Right lobe of liver (tissue), 6 donors: ENCODE measurements around the gene OR52W1. TPM values are rescaled to one million over a fixed set of nuclear protein-coding genes. Genes with fewer than 3 reads are reported as not detected.
A peak's percentile ranks its signal among the peaks of the same experiment; 100 is the strongest.

ENCODE experiments used
- ATAC-seq, 4 donors: fragments of 200-7000 bp; cut with Tn5 transposase; one replicate each; pipeline ENCODE4 v1.9.1; 2020; ENCODE audit warnings: mild to moderate bottlenecking in 4 of 4, moderate library complexity in 4 of 4
- DNase-seq, 3 donors: peaks; one replicate each; pipeline ENCODE4 v3.0.0-alpha.2; 2020
- H3K27ac ChIP-seq, 3 donors: fragments of 200-600 bp; one replicate each; pipeline ENCODE4 v1.8.0; 2022
- H3K27me3 ChIP-seq, 2 donors: fragments of 200-600 bp; one replicate each; pipeline ENCODE4 v1.8.0; 2022
- H3K36me3 ChIP-seq, 4 donors: fragments of 200-600 bp; sonication (generic) in 1 of 4; one replicate each; pipeline versions ENCODE4 v1.5.1 to v1.8.0; 2017 to 2022; ENCODE audit warnings: control low read depth in 1 of 4
- H3K4me1 ChIP-seq, 4 donors: fragments of 200-600 bp; sonication (generic) in 1 of 4; one replicate each; pipeline versions ENCODE4 v1.5.1 to v1.8.0; 2017 to 2022; ENCODE audit warnings: control low read depth in 1 of 4
- H3K4me3 ChIP-seq, 3 donors: fragments of 200-600 bp; one replicate each; pipeline ENCODE4 v1.8.0; 2022
- H3K9me3 ChIP-seq, 4 donors: fragments of 200-600 bp; sonication (generic) in 1 of 4; one replicate each; pipeline versions ENCODE4 v1.5.1 to v1.8.0; 2017 to 2022; ENCODE audit warnings: control low read depth in 1 of 4
- CTCF ChIP-seq, 4 donors: fragments of 200-600 bp in 3 of 4; fragments of 450-650 bp in 1 of 4; IDR thresholded peaks; one replicate each; pipeline versions ENCODE4 v1.5.1 to v1.8.0; 2016 to 2022; ENCODE audit warnings: antibody characterized with exemption in 4 of 4, mild to moderate bottlenecking in 2 of 4
- POLR2A ChIP-seq: fragments of 450-650 bp; IDR thresholded peaks from one replicate; pipeline ENCODE4 v1.6.1; 2017; ENCODE audit warnings: antibody characterized with exemption, mild to moderate bottlenecking
- WGBS: methylation state at CpG from one replicate; pipeline ENCODE4 v1.1.6; 2018; ENCODE audit warnings: low coverage, low lambda C conversion rate; ENCODE audit not compliant: insufficient coverage; ENCODE audit errors: missing lambda C conversion rate; 5-methylcytosine and 5-hydroxymethylcytosine counted together
- intact Hi-C, 2 donors: fragments of 100-400 bp; cut with DNase I; formaldehyde crosslinking; loops; one replicate each; pipeline versions ENCODE4 v1.11.2 to v1.14.1; 2022
- total RNA-seq, 6 experiments: library from RNA; depleted of rRNA in 2 of 6; stranded (reverse); fragments of >200 nt in 2 of 6; fragmentation: NEBNext Ultra II Directional in 3 of 6; extraction: Animal tissue kit (Norgen Biotek cat#: 25700) in 3 of 6; gene quantifications; one replicate each; pipeline versions ENCODE4 v1.1.0 to v1.2.4, GENCODE V29; 2016 to 2023
- donor health status: DM: no; HTN: yes; CAD: no.
- donor health status: DM: no; HTN: no; CAD: no.
- donor health status: DM: no; HTN: no; CAD: no.
- donor health status: DM: no; HTN: yes; CAD: no.
- donor health status: DM: no; HTN: yes; CAD: no.

OR52W1 gene
- total RNA-seq, 6 experiments from 2014 or later = not detected

GRCh38 chr11:6170226-6170625 is 28.8 kb upstream of the OR52W1 start, which contains the start of gene OR52B2:
Gene OR52B2, minus strand, starts transcription at chr11:6170326. Its CDS starts 0 bp downstream, at chr11:6170326.
- TF ChIP-seq CTCF (IDR thresholded peaks at IDR 0.05) (no peak), POLR2A (no peak)

GRCh38 chr11:6175440-6175839 is 23.6 kb upstream of the OR52W1 start:
- DNase-seq (no peak), ATAC-seq (no peak)
- intact Hi-C loops = no loop called here
- H3K27me3 ChIP-seq = no peaks in the 10 kb centered on the region
- H3K9me3 ChIP-seq = no peaks in the 10 kb centered on the region
- no peak overlapping the region for H3K27ac ChIP-seq
- no peaks in the 10 kb centered on the region for H3K36me3 ChIP-seq
- no peak for TF ChIP-seq CTCF (IDR thresholded peaks at IDR 0.05)
- no peak for TF ChIP-seq POLR2A
- WGBS = 71% methylated on average over 2 of the region's 2 CpGs
- H3K4me1 ChIP-seq = no peaks in the 10 kb centered on the region
- no peak overlapping the region for H3K4me3 ChIP-seq

More at GRCh38 chr11:6170226-6170625, 28.8 kb upstream of the OR52W1 start, which contains the start of gene OR52B2:
- H3K27ac ChIP-seq = no peak within 1 kb of the TSS
- ATAC-seq (no peak), DNase-seq (no peak)
- WGBS = no CpG with 5 or more reads among the region's 1 CpG
- H3K27me3 ChIP-seq = no peaks in the 10 kb centered on the region
- H3K9me3 ChIP-seq = no peaks in the 10 kb centered on the region
- H3K4me1 ChIP-seq = no peaks in the 10 kb centered on the region
- no peaks in the 10 kb centered on the region for H3K36me3 ChIP-seq
- intact Hi-C loops = no loop called here
- H3K4me3 ChIP-seq = no peak within 1 kb of the TSS

GRCh38 chr11:6191742-6192141 is 7.3 kb upstream of the OR52W1 start:
- peak in 1 of 4 donors; percentile 11 for ATAC-seq

GRCh38 chr11:6194065-6194581 is 4.9 kb upstream of the OR52W1 start:
- H3K27ac ChIP-seq = no peak overlapping the region
- no peak overlapping the region for H3K4me3 ChIP-seq
- DNase-seq (no peak), ATAC-seq (no peak)
- H3K36me3 ChIP-seq = no peaks in the 10 kb centered on the region
- no peaks in the 10 kb centered on the region for H3K9me3 ChIP-seq
- H3K4me1 ChIP-seq = no peaks in the 10 kb centered on the region
- WGBS = 33% methylated on average over 1 of the region's 1 CpG
- intact Hi-C loops = no loop called here
- H3K27me3 ChIP-seq = no peaks in the 10 kb centered on the region
- no peak for TF ChIP-seq POLR2A
- TF ChIP-seq CTCF (IDR thresholded peaks at IDR 0.05) = no peak

More at GRCh38 chr11:6191742-6192141, 7.3 kb upstream of the OR52W1 start:
- no peak for DNase-seq
- Histone ChIP-seq H3K27ac (no peak overlapping the region), H3K36me3 (no peaks in the 10 kb centered on the region), H3K9me3 (no peaks in the 10 kb centered on the region), H3K4me3 (no peak overlapping the region), H3K27me3 (no peaks in the 10 kb centered on the region), H3K4me1 (no peaks in the 10 kb centered on the region)
- intact Hi-C loops = no loop called here
- TF ChIP-seq POLR2A = no peak
- TF ChIP-seq CTCF (IDR thresholded peaks at IDR 0.05) = no peak

GRCh38 chr11:6196396-6196795 is 2.6 kb upstream of the OR52W1 start:
- Histone ChIP-seq H3K4me1 (no peaks in the 10 kb centered on the region), H3K27ac (no peak overlapping the region), H3K27me3 (no peaks in the 10 kb centered on the region), H3K9me3 (no peaks in the 10 kb centered on the region), H3K36me3 (no peaks in the 10 kb centered on the region), H3K4me3 (no peak overlapping the region)
- WGBS = 51% methylated on average over 4 of the region's 4 CpGs
- DNase-seq (no peak), ATAC-seq (no peak)
- TF ChIP-seq POLR2A (no peak), CTCF (IDR thresholded peaks at IDR 0.05) (no peak)
- intact Hi-C loops = no loop called here
